ENCODE data around the gene SHCBP1L. TPM values are rescaled to one million over a fixed set of nuclear protein-coding genes. Genes with fewer than 3 reads are reported as not detected.
"Not testable (repeated sequence)": the region's sequence is repeated elsewhere in the genome, so short reads cannot be mapped to it uniquely, and the experiment has no call there.

SHCBP1L gene
- total RNA-seq, 1 donor from 2014 or later, result not detected

- DNase-seq (ENCODE audit: low spot score), result no peak
Measured at GRCh38 chr1:182965096-182965495, 12.1 kb upstream of the SHCBP1L start.

DNA sequence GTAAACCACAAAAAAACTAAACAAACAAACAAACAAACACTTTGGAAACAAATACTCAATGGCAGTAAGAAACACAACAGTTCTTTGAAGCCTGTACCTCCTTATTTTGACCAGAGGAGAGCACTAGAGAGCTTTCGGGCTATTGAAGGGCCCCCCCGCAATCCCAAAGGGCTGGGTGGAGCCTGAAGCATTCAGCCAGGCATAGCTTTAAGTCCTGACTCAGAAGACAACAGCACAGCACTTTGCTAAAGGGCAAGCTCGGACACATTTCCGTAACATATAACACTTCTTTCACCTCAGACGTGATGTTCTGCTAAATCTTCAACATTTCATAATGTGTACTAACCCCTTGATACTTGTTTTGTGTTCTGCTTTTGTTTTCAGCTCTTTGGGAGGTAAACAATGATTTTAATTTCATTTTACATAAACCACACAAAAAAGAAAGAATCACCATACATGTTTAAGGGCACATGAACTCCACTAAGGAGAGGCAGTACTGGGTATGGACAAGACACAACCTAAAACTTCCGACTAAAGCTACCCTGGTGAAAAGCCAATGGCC lies 9.7 kb upstream of the SHCBP1L start:
- peak; percentile 92 for DNase-seq (ENCODE audit: low spot score)

DNA sequence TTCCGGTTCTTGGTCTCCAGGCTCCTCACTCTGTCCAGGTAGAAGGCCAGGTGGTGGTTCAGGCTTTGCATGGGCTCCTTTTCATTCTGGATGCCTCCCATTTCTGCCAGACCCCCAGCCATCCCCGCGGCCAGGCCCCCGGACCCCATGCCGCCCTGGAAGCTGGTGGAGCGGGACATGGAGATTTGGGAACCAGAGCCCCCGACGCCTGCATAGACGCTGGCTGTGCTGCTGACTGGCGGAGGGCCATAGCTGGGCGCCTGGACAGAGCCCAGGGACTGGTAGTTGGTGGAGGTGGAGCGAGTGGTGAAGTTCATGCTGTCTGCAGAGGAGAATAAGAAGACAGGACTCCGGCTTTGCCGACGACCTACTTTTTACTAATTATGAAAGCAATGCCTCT lies 7.1 kb upstream of the SHCBP1L start:
- DNase-seq (ENCODE audit: low spot score), result no peak

DNA sequence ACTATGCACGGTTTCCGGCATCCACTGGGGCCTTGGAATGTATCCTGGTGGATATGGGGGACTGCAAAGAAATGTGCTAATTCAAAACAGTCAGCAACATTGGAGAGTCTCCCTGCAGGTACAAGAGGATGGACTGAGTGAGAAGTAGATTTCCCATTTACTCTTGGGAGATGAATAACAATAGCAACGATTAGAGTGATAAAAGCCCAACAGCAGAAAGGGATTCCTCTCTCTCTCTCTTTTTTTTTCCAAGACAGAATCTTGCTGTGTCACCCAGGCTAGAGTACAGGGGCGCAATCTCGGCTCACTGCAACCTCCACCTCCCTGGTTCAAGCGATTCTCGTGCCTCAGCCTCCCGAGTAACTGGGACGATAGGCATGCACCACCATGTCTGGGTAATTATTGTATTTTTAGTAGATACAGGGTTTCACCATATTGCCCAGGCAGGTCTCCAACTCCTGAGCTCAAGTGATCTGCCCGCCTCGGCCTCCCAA lies 5.0 kb upstream of the SHCBP1L start:
- no peak for DNase-seq (ENCODE audit: low spot score)

GRCh38 chr1:182956708-182957365 lies 3.9 kb upstream of the SHCBP1L start:
- DNase-seq (ENCODE audit: low spot score), result no peak

GRCh38 chr1:182955596-182956588 lies 2.9 kb upstream of the SHCBP1L start:
- DNase-seq (ENCODE audit: low spot score), result no peak

DNA sequence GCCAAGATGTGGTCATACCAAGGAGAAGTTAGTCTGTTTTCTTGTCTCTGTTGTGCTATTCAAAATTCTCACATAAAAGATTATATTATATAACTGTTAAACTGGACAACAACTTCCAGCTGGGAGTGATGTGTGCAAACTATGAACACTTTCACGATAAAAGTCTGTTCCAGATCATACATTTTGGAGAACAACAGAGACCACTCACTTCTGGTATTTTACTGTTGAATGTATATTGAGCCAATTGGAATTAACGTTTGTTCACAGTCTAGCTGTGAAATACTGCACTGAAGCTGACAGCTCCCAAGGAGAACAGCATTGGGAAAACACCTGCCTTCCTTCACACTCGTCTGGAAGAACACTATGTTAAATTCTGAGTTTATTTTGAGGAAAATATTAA lies 860 bp upstream of the SHCBP1L start:
- DNase-seq (ENCODE audit: low spot score), result no peak

DNA sequence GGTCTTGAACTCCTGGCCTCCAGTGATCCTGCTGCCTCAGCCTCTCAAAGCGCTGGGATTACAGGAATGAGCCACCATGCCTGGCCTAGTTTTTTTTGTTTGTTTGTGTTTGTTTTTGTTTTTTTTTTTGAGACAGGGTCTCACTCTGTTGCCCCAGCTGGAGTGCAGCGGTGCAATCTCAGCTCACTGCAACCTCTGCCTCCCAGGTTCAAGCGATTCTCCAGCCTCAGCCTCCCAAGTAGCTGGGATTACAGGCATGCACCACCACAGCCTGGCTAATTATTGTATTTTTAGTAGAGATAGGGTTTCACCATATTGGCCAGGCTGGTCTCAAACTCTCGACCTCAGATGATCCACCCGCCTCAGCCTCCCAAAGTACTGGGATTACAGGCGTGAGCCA lies 9.6 kb downstream of the SHCBP1L start:
- DNase-seq (ENCODE audit: low spot score), result not testable (repeated sequence)

- peak; percentile 9 for DNase-seq (ENCODE audit: low spot score)
Measured at GRCh38 chr1:182942145-182942544, 10.8 kb downstream of the SHCBP1L start.

GRCh38 chr1:182939413-182939812 lies 13.6 kb downstream of the SHCBP1L start:
- no peak for DNase-seq (ENCODE audit: low spot score)

- DNase-seq (ENCODE audit: low spot score), result no peak
Measured at GRCh38 chr1:182935716-182936115, 17.2 kb downstream of the SHCBP1L start.

DNA sequence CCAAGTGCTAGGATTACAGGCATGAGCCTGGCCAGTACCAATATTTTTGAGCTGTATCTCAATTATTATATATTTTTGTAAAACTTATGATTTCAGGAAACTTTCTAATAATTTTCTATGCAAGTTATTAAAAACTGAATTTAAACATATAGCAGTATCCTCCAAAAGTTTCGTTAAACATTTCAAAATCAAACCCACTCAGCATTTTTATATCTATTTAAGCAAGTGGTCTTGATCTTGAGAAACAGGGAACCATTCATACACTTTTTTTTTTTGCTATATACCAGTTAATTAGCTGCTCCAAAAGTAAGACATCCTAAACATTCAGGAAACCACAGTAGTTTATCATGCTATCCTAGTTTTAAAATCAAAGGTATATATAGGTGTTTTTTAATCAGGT lies 22.0 kb downstream of the SHCBP1L start:
- DNase-seq (ENCODE audit: low spot score), result no peak

DNA sequence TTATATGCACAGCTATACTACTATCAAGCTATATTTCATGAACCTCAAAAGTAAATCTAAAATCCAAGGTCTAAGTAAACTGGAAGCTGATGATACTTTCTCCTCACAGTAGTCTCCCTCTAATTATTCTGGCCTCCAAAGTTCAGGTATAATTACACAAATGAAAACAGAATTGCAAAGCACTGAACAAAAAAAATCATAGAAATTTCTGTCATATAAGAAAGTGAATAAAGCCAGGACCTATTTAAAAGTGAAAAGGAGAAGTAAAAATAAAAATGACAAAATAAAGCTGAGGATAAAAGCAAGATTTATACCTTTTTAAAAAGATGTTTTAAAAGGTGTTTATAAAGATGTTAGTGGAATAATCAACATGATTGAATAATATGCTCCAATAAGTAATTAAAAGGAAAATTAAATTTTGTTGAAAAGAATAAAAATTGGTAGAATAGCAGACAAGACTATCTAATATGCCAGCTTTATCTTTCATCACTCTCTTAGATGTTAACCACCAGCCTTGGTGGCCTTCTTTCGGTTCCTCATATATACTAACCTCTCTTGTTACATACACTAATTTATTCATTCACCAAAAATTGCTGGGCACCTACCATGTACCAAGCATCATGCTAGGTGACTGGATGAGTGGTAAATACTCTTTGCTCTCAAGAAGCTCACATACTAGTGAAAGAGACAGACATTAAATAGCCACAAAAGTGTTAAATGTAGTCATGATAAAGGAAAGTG lies 25.1 kb downstream of the SHCBP1L start:
- no peak for DNase-seq (ENCODE audit: low spot score)

DNA sequence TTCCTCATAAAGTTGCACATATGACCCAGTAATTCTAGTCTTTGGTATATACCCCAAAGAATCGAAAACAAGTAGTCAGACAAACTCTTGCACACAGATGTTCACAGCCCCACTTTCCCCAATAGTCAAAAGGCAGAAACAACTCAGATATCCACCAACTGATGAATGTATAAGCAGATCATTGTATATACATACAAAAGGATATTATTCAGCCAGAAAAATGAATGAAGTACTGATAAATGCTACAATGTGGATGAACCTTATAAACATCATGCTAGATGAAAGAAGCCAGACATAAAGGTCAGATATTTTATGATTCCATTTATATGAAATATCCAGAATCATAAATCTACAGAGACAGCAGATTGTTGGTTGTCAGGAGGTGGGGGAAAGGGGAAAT lies 27.3 kb downstream of the SHCBP1L start:
- DNase-seq (ENCODE audit: low spot score), result no peak

GRCh38 chr1:182917378-182917777 lies 35.6 kb downstream of the SHCBP1L start:
- no peak for DNase-seq (ENCODE audit: low spot score)

GRCh38 chr1:182913401-182913800 lies 39.6 kb downstream of the SHCBP1L start:
- no peak for DNase-seq (ENCODE audit: low spot score)

GRCh38 chr1:182910143-182910542 lies 42.8 kb downstream of the SHCBP1L start:
- no peak for DNase-seq (ENCODE audit: low spot score)

DNA sequence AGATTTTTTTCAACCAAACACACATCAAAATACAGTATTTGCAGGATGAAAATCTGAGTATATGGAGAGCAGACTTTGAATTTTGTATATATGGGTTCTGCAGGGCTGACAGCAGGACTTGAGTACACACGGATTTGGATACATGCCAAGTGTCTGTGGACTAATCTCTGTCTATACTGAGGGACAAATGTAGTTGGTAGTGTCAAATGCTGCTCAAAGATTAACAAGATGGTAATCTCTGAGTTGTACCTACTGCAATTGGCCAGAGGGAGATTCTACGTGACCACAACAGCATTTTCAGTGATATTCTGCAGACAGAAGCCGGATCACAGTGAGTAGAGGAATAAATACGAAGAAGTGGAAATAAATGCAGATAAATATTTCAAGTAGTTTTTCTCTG lies 43.4 kb downstream of the SHCBP1L start:
- no peak for DNase-seq (ENCODE audit: low spot score)

- no peak for DNase-seq (ENCODE audit: low spot score)
Measured at GRCh38 chr1:182905321-182905720, 47.6 kb downstream of the SHCBP1L start.

- DNase-seq (ENCODE audit: low spot score), result not testable (repeated sequence)
Measured at GRCh38 chr1:182901946-182902345, 51.0 kb downstream of the SHCBP1L start.

- DNase-seq (ENCODE audit: low spot score), result no peak
Measured at GRCh38 chr1:182897696-182898095, 55.3 kb downstream of the SHCBP1L start.
